GM23338 (cell line): ENCODE data around the gene SWT1. TPM values are rescaled to one million over a fixed set of nuclear protein-coding genes. Genes with fewer than 3 reads are reported as not detected.

Experiments
- ATAC-seq: fragments of 200-7000 bp; cut with Tn5 transposase; 3 replicates; pipeline ENCODE4 v1.9.1; 2020
- DNase-seq: peaks from one replicate; pipeline ENCODE4 v3.0.0-alpha.2; 2015; ENCODE audit warnings: low spot score
- H2AFZ ChIP-seq: fragments of 200-600 bp; sonication (generic); 2 replicates; pipeline ENCODE4 v1.8.0; 2016; ENCODE audit warnings: antibody characterized with exemption, mild to moderate bottlenecking, moderate library complexity
- H3F3A ChIP-seq: fragments of 200-600 bp; sonication (generic); replicated peaks from 2 replicates; pipeline ENCODE4 v1.8.0; 2017; ENCODE audit warnings: antibody characterized with exemption, mixed run types, low read depth
- H3K27ac ChIP-seq: fragments of 200-600 bp; sonication (generic); 2 replicates; pipeline ENCODE4 v1.6.1; 2016; ENCODE audit warnings: low read depth
- H3K27me3 ChIP-seq: fragments of 200-600 bp; sonication (generic); 2 replicates; pipeline ENCODE4 v1.8.0; 2016; ENCODE audit warnings: mild to moderate bottlenecking, mixed run types, moderate library complexity; ENCODE audit not compliant: insufficient read depth
- H3K36me3 ChIP-seq: fragments of 200-600 bp; sonication (generic); 2 replicates; pipeline ENCODE4 v1.8.0; 2016; ENCODE audit warnings: mild to moderate bottlenecking; ENCODE audit not compliant: insufficient read depth
- H3K4me1 ChIP-seq: fragments of 200-600 bp; sonication (generic); 2 replicates; pipeline ENCODE4 v1.8.0; 2016; ENCODE audit warnings: mild to moderate bottlenecking, moderate library complexity; ENCODE audit not compliant: insufficient read depth
- H3K4me2 ChIP-seq: fragments of 200-600 bp; sonication (generic); 2 replicates; pipeline ENCODE4 v1.7.1; 2017; ENCODE audit warnings: mixed run types
- H3K4me3 ChIP-seq: fragments of 200-600 bp; sonication (generic); 2 replicates; pipeline ENCODE4 v1.6.1; 2016; ENCODE audit warnings: mixed run types
- H3K79me2 ChIP-seq: fragments of 200-600 bp; sonication (generic); replicated peaks from 2 replicates; pipeline ENCODE4 v1.8.0; 2017; ENCODE audit warnings: mild to moderate bottlenecking; ENCODE audit not compliant: insufficient read depth
- H3K9me2 ChIP-seq: fragments of 200-600 bp; sonication (generic); 2 replicates; pipeline ENCODE4 v1.8.0; 2017; ENCODE audit not compliant: insufficient read depth
- H4K20me1 ChIP-seq: fragments of 200-600 bp; sonication (generic); replicated peaks from 2 replicates; pipeline ENCODE4 v1.8.0; 2017; ENCODE audit warnings: mild to moderate bottlenecking; ENCODE audit not compliant: insufficient read depth
- H3K27ac Mint-ChIP-seq: 2 replicates; pipeline ENCODE4 v1.8.0; 2020; ENCODE audit warnings: inconsistent platforms, mild to moderate bottlenecking, moderate library complexity, mixed read lengths
- H3K27me3 Mint-ChIP-seq: 3 replicates; pipeline ENCODE4 v1.8.0; 2022; ENCODE audit warnings: low read depth, mild to moderate bottlenecking, moderate library complexity, mixed read lengths, inconsistent platforms; ENCODE audit not compliant: insufficient read depth, poor library complexity
- H3K36me3 Mint-ChIP-seq: 3 replicates; pipeline ENCODE4 v1.8.0; 2021; ENCODE audit warnings: low read depth, mild to moderate bottlenecking, inconsistent platforms, moderate library complexity, mixed read lengths
- H3K4me1 Mint-ChIP-seq: 3 replicates; pipeline ENCODE4 v1.8.0; 2020; ENCODE audit warnings: mild to moderate bottlenecking, inconsistent platforms, mixed read lengths
- H3K4me3 Mint-ChIP-seq: 3 replicates; pipeline ENCODE4 v1.8.0; 2021; ENCODE audit warnings: moderate library complexity, mild to moderate bottlenecking, inconsistent platforms, mixed read lengths
- H3K9me3 Mint-ChIP-seq: 3 replicates; pipeline ENCODE4 v1.8.0; 2020; ENCODE audit warnings: moderate library complexity, mild to moderate bottlenecking, inconsistent platforms, mixed read lengths
- CTCF ChIP-seq, 2 experiments: fragments of 200-600 bp in 1 of 2; sonication (generic) in 1 of 2; conservative IDR thresholded peaks; 2 replicates each; pipeline versions ENCODE4 v1.5.1 to v1.6.1; 2016 to 2017; ENCODE audit warnings: antibody characterized with exemption in 2 of 2, low read depth in 2 of 2, mild to moderate bottlenecking in 2 of 2, moderate library complexity in 1 of 2
- EZH2 ChIP-seq: fragments of 200-600 bp; sonication (generic); IDR thresholded peaks from one replicate; pipeline ENCODE4 v1.8.0; 2017; ENCODE audit warnings: antibody characterized with exemption, mild to moderate bottlenecking, low read depth; ENCODE audit not compliant: unreplicated experiment
- NANOG ChIP-seq: IDR thresholded peaks from 2 replicates; pipeline ENCODE4 v1.6.1; 2016; ENCODE audit warnings: antibody characterized with exemption, borderline replicate concordance
- POLR2AphosphoS5 ChIP-seq: IDR thresholded peaks from 2 replicates; pipeline ENCODE4 v1.6.1; 2016; ENCODE audit warnings: antibody characterized with exemption, low read depth
- REST ChIP-seq: IDR thresholded peaks from one replicate; pipeline ENCODE4 v1.6.1; 2018; ENCODE audit warnings: antibody characterized with exemption; ENCODE audit not compliant: unreplicated experiment
- ZNF114 ChIP-seq: fragments of 250-450 bp; sonication (Bioruptor Pico); IDR thresholded peaks from 2 replicates; pipeline ENCODE4 v1.5.0; 2020; ENCODE audit warnings: mild to moderate bottlenecking, moderate library complexity
- polyA plus RNA-seq: library from polyadenylated mRNA; unstranded; fragments of >200 nt; fragmentation: Nextera tagmentation; extraction: Ambion mirVana; gene quantifications from 2 replicates; pipeline ENCODE4 v1.2.1, GENCODE V29; 2016
- total RNA-seq: library from RNA; depleted of rRNA; stranded (reverse); fragments of >200 nt; shearing (Covaris generic); gene quantifications from 2 replicates; pipeline ENCODE4 v1.2.3, GENCODE V29; 2014

Gene SWT1
- total and polyA plus RNA-seq, 2 experiments from 2014 or later, result 3.6 to 5.7 TPM

- H3K79me2 ChIP-seq, result no peaks in the 10 kb centered on the region
Observed at GRCh38 chr1:185280589-185280988, 123.6 kb downstream of the SWT1 start.

More at GRCh38 chr1:185280589-185280988, 123.6 kb downstream of the SWT1 start:
- Mint-ChIP-seq H3K36me3 (no peaks in the 10 kb centered on the region), H3K27me3 (no peaks in the 10 kb centered on the region), H3K4me3 (no peak overlapping the region), H3K4me1 (peaks cover 3% of the 10 kb centered on the region; the same call in 2 of the 3 replicates), H3K9me3 (no peaks in the 10 kb centered on the region), H3K27ac (no peak overlapping the region)
- peaks cover 3% of the 10 kb centered on the region; the same call in 1 of the 2 replicates for H3K9me2 ChIP-seq
- no peak overlapping the region for H3K27ac ChIP-seq
- H3F3A ChIP-seq, result no peaks in the 10 kb centered on the region
- no peaks in the 10 kb centered on the region for H3K27me3 ChIP-seq
- H2AFZ ChIP-seq, result no peak overlapping the region
- no peak overlapping the region for H3K4me3 ChIP-seq
- no peak overlapping the region for H3K4me2 ChIP-seq
- H3K4me1 ChIP-seq, result no peaks in the 10 kb centered on the region
- DNase-seq (no peak), ATAC-seq (no peak)
- no peaks in the 10 kb centered on the region for H3K36me3 ChIP-seq
- TF ChIP-seq EZH2, result no peak
- TF ChIP-seq ZNF114, result no peak
- TF ChIP-seq NANOG, result no peak
- TF ChIP-seq CTCF (conservative IDR thresholded peaks at IDR 0.05; ENCODE audit: low read depth in 2 of 2), result no peak
- no peak for TF ChIP-seq POLR2AphosphoS5
- TF ChIP-seq REST, result no peak
- no peaks in the 10 kb centered on the region for H4K20me1 ChIP-seq
